Measurements from ENCODE around the gene METTL1.

Gene METTL1

DNA sequence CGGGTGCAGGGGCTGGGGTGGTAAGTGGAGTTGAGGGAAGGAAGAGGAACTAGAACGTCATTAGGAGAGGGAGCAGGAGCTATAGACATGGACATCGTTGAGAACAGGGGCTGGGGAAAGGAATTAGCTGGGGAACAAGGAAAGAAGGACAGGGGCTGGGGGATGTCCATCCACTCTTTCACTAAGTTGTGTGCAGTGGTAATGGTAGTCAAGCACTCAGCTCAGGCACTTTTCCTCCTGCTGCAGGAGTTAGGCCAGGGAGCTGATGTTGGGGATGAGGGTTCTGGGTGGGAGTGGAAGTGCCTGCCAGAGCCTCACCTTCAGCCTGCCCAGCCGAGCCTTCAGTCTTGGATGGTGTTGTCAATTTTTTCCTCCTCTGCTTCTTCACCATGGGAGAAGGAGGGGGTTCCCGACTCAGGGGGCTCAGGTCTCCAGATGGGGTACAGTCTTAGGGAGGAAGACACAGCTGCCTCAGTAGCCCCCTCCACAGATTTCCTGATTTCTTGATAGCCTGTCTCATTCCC lies 42.5 kb downstream of the METTL1 start:
- Histone ChIP-seq H3K4me3 (no peak overlapping the region), H3K36me3 (no peaks in the 10 kb centered on the region), H3K9me3 (no peaks in the 10 kb centered on the region), H3K27ac (no peak overlapping the region), H3K4me1 (peaks cover 0 to 19% (median 15%) of the 10 kb centered on the region in 4 donors), H3K27me3 (peaks cover 0 to 53% of the 10 kb centered on the region in 2 donors)
- intact Hi-C loops (cut with DNase I; ENCODE audit: low total_unique reads): loop anchor here (10.0 kb wide), 1 partner anchor 175 kb away; no protein-coding TSS in a partner anchor
- TF ChIP-seq, protein P1, sequence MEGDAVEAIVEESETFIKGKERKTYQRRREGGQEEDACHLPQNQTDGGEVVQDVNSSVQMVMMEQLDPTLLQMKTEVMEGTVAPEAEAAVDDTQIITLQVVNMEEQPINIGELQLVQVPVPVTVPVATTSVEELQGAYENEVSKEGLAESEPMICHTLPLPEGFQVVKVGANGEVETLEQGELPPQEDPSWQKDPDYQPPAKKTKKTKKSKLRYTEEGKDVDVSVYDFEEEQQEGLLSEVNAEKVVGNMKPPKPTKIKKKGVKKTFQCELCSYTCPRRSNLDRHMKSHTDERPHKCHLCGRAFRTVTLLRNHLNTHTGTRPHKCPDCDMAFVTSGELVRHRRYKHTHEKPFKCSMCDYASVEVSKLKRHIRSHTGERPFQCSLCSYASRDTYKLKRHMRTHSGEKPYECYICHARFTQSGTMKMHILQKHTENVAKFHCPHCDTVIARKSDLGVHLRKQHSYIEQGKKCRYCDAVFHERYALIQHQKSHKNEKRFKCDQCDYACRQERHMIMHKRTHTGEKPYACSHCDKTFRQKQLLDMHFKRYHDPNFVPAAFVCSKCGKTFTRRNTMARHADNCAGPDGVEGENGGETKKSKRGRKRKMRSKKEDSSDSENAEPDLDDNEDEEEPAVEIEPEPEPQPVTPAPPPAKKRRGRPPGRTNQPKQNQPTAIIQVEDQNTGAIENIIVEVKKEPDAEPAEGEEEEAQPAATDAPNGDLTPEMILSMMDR (IDR thresholded peaks at IDR 0.05): no peak
- no peak for DNase-seq

DNA sequence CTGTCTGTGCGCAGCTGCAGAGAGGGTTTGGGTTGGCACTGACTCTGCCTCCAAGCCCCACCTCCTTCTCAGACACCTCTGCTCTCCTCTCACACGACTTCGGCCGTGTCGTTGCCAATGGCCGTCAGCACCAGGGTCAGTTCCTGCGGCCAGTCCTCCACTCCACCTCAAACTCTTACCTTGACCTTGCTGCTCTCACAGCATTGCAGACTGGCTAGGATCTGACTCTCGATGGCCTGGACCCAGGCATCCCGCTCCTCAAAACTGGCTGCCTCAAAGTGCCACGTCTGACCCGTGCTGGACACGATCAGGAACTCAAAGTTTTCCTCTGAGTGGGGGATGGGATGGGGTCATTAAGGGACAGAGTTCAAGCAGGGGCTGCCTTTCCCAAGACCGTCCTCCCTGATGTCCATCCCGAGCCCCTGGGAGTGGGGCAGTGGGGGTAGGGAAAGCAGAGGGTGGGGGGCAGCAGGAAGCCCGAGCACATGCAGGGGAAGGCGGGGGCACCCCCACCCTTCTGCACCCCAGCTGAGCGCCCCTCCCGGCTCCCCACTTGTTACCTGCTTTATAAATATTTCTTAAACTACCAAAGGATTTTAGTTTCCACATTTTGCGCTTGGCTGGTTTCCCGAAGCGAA lies 44.0 kb downstream of the METTL1 start:
- no peak for DNase-seq
- H3K27me3 ChIP-seq: peaks cover 0 to 41% of the 10 kb centered on the region in 2 donors
- no peaks in the 10 kb centered on the region for H3K36me3 ChIP-seq
- H3K9me3 ChIP-seq: no peaks in the 10 kb centered on the region
- no peak overlapping the region for H3K27ac ChIP-seq
- TF ChIP-seq, protein P1 (IDR thresholded peaks at IDR 0.05): no peak
- no peak overlapping the region for H3K4me3 ChIP-seq
- H3K4me1 ChIP-seq: peaks cover 0 to 19% (median 15%) of the 10 kb centered on the region in 4 donors
- intact Hi-C loops (cut with DNase I; ENCODE audit: low total_unique reads): loop anchor here (10.0 kb wide), 1 partner anchor 177 kb away; no protein-coding TSS in a partner anchor

DNA sequence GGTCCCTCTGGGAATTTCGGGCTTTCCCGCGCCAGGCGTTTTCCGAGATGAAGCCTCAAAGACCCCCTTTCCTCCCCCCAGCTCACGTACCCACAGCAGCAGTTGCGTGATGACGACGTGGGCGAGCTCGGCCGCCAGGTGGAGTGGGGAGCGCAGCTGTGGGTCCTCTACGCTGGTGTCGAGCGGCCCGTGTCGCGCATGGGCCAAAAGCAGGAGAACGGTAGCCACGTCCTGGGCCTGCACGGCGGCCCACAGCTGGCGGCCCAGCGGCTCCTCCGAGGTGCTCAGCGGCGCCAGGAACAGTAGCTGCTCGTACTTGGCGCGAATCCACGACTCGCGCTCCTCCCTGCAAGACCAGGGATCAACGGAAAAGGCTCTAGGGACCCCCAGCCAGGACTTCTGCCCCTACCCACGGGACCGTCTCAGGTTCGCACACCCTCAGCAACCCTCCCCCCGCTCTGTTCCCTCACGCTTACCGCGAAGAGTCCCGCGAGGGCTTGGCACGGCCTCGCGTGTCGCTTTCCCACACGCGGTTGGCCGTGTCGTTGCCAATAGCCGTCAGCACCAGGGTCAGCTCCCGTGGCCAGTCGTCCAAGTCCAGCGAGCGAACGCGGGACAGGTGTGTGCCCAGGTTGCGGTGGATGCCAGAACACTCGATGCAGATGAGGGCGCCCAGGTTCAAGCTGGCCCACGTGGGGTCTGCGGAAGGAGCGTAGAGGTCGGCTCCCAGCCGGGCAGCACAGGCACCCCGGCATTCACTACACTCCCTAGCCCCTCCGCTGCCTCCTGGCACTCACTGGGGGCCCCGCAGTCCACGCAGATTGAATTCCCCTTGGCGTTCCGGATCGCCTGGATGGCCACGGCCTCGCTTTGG lies 44.8 kb downstream of the METTL1 start:
- no peaks in the 10 kb centered on the region for H3K9me3 ChIP-seq
- peaks cover 0 to 33% of the 10 kb centered on the region in 2 donors for H3K27me3 ChIP-seq
- peaks cover 0 to 19% (median 15%) of the 10 kb centered on the region in 4 donors for H3K4me1 ChIP-seq
- peak overlapping the region; percentile 65 to 73 for H3K27ac ChIP-seq
- peaks cover 0 to 1% (median 0%) of the 10 kb centered on the region in 3 donors for H3K36me3 ChIP-seq
- intact Hi-C loops (cut with DNase I; ENCODE audit: low total_unique reads): loop anchor here (10.0 kb wide), 1 partner anchor 178 kb away; no protein-coding TSS in a partner anchor
- TF ChIP-seq, protein P1 (IDR thresholded peaks at IDR 0.05): peak; percentile 31 to 34
- peak overlapping the region; percentile 62 to 86 for H3K4me3 ChIP-seq
- DNase-seq: no peak

DNA sequence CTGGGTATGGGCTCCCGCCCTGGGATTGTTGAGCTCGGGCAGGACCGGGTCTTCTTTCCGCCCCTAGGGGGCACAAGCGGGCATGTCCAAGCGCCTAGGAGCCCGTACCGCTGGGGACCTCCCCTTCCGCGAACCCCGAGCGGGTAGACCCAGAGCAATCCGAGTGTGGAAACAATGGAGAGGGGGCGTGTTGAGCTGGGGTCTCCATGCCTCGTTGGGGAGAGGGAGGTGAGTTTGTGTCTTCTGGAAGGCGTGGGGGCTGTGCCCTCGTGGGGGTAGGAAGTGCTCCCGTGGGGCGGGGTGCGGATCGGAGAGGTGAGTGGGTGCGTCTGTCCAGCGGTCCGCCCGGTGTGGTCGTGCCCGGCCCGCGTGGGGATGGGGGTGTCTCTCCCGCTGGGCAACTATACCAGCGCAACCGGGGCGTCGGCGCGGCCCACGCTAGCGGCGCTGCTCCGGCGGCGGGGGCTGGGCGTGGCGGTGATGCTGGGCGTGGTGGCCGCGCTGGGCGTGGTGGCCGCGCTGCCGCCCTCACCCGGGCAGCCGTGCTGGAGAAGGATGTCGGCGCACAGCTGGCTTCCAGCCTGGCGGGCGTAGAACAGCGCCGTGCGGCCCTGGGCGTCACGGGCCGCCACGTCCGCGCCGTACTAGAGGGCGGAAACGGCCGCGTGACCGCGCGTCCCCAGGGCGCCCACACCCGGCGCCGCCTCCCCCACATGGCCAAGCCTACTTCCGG lies 45.6 kb downstream of the METTL1 start:
- Histone ChIP-seq H3K27ac (peak overlapping the region; percentile 65 to 73), H3K9me3 (no peaks in the 10 kb centered on the region), H3K27me3 (peaks cover 0 to 28% of the 10 kb centered on the region in 2 donors), H3K4me1 (peaks cover 0 to 19% (median 15%) of the 10 kb centered on the region in 4 donors), H3K4me3 (peak overlapping the region; percentile 62 to 86), H3K36me3 (peaks cover 0 to 9% (median 4%) of the 10 kb centered on the region in 3 donors)
- intact Hi-C loops (cut with DNase I; ENCODE audit: low total_unique reads): loop anchor here (10.0 kb wide), 1 partner anchor 178 kb away; no protein-coding TSS in a partner anchor
- TF ChIP-seq, protein P1 (IDR thresholded peaks at IDR 0.05): peak; percentile 65 to 73
- DNase-seq: peak; percentile 68 to 86

DNA sequence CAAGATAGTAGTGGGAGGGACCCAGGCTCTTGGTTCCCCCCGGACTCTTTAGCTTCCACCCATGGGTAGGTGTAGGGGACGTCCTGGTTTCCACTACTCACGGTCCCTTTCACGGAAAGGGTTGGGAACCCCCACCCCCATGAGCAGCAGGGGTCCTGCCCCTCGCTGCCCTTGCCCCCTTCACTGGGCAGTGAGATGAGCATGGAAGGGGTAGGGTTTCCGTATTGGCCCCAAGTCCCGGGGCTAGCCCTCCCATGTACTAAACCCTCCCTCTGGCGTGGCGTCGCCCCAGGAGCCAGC lies 46.1 kb downstream of the METTL1 start:
- H3K4me3 ChIP-seq: peak overlapping the region; percentile 62 to 86
- H3K36me3 ChIP-seq: peaks cover under 1 to 15% (median 9%) of the 10 kb centered on the region in 3 donors
- H3K9me3 ChIP-seq: no peaks in the 10 kb centered on the region
- TF ChIP-seq, protein P1 (IDR thresholded peaks at IDR 0.05): no peak
- H3K27me3 ChIP-seq: peaks cover 0 to 28% of the 10 kb centered on the region in 2 donors
- intact Hi-C loops (cut with DNase I; ENCODE audit: low total_unique reads): loop anchor here (10.0 kb wide), 1 partner anchor 179 kb away; no protein-coding TSS in a partner anchor
- peak overlapping the region in 1 of 2 donors; percentile 65 for H3K27ac ChIP-seq
- no peak for DNase-seq
- peaks cover 0 to 19% (median 15%) of the 10 kb centered on the region in 4 donors for H3K4me1 ChIP-seq
